ENCODE measurements around the gene ZNF831.

DNA sequence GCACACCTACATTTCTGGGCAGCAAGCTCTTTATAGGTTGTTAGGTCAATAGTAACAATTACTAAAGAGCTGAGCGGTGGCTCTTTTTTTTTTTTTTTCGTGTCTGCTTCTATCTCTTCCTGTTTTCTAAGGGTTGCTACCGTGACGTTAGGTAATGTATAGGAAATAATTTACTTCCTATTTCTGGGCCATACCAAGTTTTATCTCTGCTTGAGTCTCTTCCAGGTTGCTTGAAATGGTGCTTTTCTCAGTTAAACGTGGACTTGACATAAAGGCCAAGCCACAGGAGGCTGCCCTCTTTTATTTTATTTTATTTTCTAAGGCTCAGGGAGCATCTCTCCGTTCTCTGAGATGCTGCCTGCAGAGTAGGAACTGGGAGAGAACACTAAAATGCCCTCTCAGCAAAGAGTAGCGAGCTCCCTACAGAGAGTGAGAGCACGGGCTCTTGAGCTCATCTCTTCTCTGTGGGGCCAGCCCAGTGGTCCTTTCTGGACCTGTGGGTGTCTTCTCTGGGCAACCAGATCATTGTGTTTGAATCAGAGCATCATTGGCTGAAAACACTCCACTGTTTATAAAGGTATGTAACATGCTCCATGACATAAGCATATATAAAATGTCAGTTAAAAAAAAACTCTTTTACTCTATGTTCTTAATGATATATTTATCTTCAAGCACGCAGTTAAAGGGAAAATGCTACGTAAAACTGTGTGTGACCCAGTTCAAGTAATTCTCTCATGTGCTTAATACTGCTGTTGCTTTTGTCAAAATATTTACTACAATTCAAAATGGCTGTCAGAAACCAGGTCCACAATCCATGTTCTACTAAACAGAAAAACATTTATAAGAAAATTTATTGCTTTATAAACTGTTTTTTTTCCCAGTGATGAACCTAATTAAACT, at the start of gene ZNF831:
- TF ChIP-seq, protein P1, sequence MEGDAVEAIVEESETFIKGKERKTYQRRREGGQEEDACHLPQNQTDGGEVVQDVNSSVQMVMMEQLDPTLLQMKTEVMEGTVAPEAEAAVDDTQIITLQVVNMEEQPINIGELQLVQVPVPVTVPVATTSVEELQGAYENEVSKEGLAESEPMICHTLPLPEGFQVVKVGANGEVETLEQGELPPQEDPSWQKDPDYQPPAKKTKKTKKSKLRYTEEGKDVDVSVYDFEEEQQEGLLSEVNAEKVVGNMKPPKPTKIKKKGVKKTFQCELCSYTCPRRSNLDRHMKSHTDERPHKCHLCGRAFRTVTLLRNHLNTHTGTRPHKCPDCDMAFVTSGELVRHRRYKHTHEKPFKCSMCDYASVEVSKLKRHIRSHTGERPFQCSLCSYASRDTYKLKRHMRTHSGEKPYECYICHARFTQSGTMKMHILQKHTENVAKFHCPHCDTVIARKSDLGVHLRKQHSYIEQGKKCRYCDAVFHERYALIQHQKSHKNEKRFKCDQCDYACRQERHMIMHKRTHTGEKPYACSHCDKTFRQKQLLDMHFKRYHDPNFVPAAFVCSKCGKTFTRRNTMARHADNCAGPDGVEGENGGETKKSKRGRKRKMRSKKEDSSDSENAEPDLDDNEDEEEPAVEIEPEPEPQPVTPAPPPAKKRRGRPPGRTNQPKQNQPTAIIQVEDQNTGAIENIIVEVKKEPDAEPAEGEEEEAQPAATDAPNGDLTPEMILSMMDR (IDR thresholded peaks at IDR 0.05): no peak
- TF ChIP-seq POLR2A (IDR thresholded peaks at IDR 0.05): no peak

Measured in lower leg skin (tissue), 3 donors.